SK-MEL-5 (cell line): ENCODE data around the gene CDKAL1. TPM values are rescaled to one million over a fixed set of nuclear protein-coding genes. Genes with fewer than 3 reads are reported as not detected.
A peak's percentile ranks its signal among the peaks of the same experiment; 100 is the strongest.
"Not testable (repeated sequence)": the region's sequence is repeated elsewhere in the genome, so short reads cannot be mapped to it uniquely, and the experiment has no call there.

Experiments
- DNase-seq: peaks from one replicate; pipeline ENCODE4 v3.0.0-alpha.2; 2016; ENCODE audit warnings: low read depth, low spot score
- in situ Hi-C: cut with HindIII; loops from 2 replicates; pipeline ENCODE4 v1.10.0; 2016; ENCODE audit warnings: low sequenced_read_pairs, high pct_unique_total_duplicates, low pct_unique_long_range_greater_than_20kb
- total RNA-seq: library from RNA; depleted of rRNA; stranded (reverse); fragments of >200 nt; shearing (Covaris generic); gene quantifications from 2 replicates; pipeline ENCODE4 v1.2.3, GENCODE V29; 2014

The CDKAL1 gene
- total RNA-seq, 1 experiment from 2014 or later, result 32.7 TPM

DNA sequence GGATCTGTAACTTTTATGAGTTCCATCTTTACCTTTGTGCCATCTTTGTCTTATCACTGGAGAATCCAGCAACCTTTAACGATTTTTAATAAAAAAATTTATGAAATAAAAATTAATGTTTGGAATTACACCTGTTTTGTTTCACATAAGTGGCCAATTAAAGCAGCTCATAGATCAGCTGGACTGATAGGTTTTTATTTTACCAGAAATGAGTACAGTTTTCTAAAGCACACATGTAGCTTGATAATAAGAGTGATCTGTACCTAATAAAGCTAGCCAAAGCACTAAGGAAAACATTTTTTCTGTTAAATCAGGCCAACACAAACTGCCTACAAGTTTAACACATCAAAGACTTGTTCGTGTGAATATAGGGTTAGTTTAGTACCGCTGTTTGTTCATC is 500.1 kb downstream of the CDKAL1 start:
- in situ Hi-C loops, result no loop called here
- no peak for DNase-seq

DNA sequence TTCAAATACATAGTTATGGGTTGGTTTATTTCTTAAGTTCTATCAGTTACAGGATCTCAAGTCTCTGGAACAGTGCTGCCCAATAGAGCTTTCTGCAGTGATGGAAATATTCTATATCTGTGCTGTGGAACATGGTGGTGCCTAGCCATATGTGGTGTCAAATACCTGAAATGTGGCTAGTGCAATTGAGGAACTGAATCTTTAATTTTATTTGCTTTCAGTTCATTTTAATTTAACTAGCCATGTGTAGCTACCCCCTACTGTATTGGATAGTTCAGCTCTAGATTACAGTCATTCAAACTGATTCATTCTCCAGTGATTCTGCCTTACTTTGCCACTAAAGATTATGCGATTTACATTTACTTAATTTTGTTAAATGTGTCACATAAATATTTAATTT is 503.2 kb downstream of the CDKAL1 start:
- no peak for DNase-seq

DNA sequence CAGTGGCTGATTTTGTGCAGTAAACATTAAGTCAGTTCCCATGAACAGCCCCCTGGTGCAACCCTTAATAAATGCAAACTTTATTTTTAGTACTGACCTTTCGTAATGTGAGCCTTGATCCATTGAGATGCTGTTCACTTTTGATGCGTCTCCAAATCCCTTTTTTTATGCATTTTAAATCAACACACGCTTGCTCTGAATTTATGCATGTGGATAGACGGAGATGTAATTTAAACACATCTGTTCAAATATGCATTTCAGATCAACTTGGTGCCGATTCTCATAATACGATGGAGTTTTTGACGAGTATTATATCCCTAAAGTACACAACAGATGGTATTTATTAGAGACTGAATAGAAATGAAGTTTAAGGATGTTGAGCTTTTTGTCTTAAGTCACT is 505.7 kb downstream of the CDKAL1 start:
- in situ Hi-C loops, result no loop called here
- no peak for DNase-seq

More for the DNA sequence above, 503.2 kb downstream of the CDKAL1 start:
- in situ Hi-C loops, result no loop called here

DNA sequence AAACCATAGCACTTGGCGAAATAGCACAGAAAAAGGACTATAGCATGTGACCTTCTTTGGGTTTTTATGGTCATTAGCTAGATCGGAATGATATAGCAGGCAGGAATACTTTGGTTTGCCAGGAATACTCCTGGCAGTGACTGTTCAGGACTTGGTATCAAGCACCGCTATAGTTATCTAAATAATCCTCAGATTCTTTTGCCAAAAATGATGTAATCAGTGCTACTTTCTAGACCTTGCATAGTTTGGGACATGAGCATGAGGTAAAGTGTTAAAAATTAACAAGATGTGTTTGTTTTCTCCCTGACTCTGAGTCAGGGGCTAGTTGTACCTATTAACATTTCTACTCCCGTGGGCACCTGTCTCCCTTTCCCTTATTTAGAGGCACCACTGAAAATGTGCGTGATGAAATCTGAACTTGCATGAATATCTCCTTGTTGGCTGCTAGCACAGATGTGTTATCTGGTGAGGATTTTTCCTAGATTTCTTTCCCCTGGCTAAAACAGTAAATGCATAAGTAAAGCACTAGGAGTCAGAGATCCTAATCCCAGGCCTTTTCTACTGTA is 511.0 kb downstream of the CDKAL1 start:
- in situ Hi-C loops, result no loop called here
- no peak for DNase-seq

DNA sequence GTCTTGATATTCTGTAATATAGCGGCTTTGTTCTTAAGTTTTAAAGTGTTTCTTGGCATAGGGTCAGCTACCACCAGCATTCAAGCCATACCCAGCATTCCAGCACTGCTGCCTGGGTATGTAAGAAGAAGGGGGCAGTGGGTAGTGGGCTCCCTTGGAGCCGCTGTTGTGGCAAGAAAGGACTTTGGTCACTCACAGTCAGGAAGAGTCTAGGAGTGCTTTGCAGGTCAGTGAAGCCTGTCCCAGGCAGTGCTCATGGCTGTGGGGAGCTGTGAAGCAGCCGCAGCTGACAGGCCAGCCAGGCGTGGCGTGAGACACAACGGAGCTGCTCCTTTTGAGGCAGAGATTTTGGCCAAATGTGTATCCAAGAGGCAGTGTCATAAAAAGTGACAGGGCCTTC is 512.0 kb downstream of the CDKAL1 start:
- no peak for DNase-seq
- in situ Hi-C loops, result no loop called here

DNA sequence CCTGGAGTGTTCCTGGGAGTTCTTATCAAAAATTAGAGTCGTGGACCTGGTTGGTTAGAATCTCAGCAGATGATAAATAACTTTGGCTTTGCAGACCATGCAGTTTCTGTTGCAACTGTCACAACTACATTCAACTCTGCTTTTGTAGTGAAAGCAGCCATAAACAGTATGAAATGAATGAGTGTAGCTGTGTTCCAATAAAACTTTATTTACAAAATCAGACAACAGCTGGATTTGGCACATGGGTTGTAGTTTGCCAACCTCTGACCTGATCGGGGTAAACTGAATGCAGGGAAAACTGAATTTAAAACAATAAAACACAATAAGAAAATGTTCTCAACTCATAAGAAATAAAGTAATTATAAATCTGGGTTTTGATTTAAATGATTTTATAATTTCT is 513.8 kb downstream of the CDKAL1 start:
- no peak for DNase-seq
- in situ Hi-C loops, result no loop called here

DNA sequence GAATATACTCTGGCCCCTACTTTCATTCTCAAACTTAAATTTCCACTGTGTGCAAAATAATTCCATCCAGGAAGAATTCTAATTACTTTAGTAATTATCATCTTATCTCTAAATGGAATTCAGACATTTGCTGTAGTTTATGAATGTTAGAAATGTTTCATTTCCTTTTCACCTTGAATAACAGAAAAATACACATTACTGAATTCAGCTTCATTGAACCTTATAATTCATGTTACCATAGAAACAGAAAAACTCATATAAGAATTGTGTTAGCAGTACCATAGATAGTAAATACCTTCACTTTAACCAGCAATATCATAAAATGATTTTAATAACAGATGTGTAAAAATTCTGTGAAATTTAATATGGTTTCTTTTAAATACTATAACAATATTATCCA is 514.9 kb downstream of the CDKAL1 start:
- in situ Hi-C loops, result no loop called here

DNA sequence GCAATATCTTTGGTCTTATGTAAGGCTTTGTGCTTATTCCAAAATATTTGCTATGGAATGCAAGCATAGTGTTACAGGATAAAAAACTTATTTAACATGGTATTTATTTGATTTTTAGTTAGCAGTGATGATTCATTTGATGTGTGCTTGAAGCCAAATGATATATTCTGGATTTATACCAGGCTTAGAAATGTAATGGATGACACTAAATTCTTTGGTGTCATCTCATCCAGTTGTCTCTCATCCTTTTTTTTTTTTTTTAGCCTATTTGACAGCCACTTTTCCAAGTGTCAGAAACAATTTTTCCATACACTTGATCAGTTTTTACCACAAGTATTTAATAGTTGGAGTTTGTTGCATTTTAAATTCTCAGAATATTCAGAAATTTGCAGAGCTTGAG is 515.3 kb downstream of the CDKAL1 start:
- in situ Hi-C loops, result no loop called here
- no peak for DNase-seq

More for the DNA sequence above, 514.9 kb downstream of the CDKAL1 start:
- DNase-seq, result no peak

DNA sequence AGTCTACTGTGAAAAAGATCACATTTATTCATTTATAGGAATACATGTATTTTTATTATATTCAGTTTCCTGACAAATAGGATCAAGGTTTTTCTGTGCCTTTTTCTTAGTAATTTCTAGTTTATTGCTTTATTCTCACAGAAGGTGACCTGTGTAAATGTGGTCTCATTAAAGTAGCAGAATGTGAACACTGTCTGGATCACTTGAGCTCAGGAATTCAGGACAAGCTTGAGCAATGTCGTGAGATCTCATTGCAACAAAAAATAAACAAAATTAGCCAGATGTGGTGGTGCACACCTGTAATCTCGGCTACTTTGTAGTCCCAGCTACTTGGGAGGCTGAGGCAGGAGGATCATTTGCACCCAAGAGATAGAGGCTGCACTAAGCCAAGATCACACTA is 516.7 kb downstream of the CDKAL1 start:
- in situ Hi-C loops, result no loop called here
- no peak for DNase-seq

DNA sequence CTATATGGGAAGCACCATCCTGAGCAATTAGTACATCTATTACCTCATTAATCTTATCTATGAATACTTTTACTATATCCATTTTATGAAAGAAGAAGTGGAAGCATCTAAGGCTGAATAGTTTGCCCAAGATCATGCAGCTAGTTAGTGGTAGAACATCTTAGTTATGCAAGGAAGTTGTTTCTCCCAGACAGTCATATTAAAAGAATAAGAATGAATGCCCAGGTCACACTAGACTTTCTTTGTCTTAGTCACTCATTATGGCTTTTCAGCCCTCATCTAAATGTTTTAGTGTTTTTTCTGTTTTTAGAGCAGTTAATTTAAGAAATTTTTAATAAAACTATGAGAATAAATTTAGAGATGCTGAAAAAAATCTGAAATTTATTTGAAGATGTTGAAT is 517.5 kb downstream of the CDKAL1 start:
- no peak for DNase-seq
- in situ Hi-C loops, result no loop called here

DNA sequence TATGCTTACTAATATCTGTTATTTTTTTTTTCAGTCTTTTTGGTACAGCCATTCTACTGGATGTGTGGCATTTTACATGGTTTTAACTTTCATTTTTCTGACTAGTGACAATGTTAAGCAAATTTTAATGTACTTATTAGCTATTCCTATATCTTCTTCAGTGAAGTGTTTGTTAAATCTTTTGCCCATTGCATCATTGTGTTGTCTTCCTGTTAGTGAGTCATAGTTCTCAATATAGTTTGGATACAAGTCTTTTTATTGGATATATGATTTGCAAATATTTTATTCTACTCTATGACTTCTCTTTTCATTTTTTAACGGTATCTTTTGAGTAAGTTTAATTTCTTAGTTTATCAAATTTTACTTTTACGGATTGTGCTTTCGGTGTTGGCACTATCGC is 519.4 kb downstream of the CDKAL1 start:
- in situ Hi-C loops, result no loop called here
- no peak for DNase-seq

DNA sequence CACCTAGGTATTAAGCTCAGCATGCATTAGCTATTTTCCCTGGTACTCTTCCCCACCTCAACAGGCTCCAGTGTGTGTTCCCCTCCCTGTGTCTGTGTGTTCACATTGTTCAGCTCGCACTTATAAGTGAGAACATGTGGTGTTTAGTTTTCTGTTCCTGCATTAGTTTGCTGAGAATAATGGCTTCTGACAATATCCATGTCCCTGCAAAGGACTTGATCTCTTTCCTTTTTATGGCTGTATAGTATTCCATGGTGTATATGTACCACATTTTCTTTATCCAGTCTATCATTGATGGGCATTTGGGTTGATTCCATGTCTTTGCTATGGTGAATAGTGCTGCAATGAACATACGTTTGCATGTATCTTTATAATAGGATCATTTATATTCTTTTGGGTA is 521.2 kb downstream of the CDKAL1 start:
- DNase-seq, in situ Hi-C loops: not testable (repeated sequence)

DNA sequence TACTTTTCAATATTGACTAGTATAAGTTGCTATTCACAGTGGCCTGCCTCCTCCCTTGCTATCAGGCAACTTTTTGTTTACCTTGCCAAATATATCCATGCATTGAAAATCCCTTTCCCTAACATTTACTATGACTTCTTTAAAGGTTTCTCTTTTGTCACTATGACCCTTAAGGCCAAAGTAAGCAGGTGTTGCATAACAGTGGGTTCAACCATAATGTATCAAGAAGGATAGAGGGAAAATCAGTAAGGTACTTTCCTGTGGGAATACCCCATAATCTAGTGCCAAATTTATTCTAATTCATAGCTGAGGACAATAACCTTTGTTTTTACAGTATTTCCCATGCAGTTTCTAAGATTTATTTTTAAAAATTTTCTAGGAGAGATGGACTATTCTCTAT is 527.6 kb downstream of the CDKAL1 start:
- no peak for DNase-seq
- in situ Hi-C loops, result no loop called here

DNA sequence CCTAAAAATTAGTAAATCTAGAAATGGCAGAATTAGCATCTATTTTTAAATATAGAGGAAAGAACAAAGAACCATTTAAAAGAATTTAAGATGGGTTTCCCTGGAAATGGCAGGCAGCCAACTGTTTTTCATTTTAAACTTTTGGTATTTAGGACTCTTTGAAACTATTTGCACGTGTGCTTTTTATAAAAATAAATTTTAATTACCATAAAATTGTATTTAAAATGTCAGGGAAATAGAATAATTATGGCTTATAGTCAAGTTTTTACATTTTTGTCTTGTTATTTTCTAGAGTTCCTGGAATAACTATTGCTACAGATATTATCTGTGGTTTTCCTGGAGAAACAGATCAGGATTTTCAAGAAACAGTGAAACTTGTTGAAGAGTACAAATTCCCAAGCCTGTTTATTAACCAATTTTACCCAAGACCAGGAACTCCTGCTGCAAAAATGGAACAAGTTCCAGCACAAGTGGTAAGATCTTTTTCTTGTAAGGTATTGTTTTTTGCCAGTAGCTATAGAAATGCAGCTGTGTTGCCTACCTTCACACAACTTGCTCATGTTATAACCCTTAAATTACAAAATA is 530.6 kb downstream of the CDKAL1 start:
- in situ Hi-C loops, result no loop called here
- peak; percentile 12 for DNase-seq

DNA sequence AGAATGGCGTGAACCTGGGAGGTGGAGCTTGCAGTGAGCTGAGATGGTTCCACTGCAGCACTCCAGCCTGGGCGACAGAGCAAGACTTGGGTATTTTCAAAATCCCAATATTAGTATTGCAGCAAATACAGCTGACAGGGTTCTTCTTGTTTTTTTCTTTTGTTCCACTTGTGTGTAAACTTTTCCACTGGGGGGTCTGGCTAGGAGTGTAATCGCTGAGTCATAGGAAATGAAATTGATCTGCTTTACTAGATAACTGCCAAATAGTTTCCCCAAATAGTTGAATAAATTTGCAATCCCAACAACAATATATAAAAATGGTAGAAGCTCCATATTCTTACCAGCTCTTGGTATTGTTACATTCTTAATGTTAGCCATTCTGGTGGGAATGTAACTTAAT is 533.3 kb downstream of the CDKAL1 start:
- in situ Hi-C loops, result no loop called here
- DNase-seq, result no peak

DNA sequence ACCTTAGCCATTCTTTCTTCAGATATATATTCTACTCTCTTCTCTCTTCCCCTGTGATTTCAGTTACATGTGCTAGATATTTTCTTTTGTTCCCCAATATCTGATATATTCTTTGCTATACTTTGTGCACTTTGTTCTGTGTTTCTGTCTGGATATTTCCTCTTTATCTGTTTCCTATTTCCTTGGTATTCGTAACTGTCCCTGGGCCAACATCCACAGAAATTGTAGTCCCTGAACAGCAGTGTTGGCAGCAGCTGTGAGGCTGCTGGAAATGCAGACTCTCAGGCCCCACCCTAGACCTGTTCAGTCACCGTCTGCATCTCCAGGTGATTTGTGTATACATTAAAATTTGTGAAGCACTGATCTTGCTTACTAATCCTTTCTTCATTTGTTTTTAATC is 536.4 kb downstream of the CDKAL1 start:
- DNase-seq, result no peak
- in situ Hi-C loops, result no loop called here

DNA sequence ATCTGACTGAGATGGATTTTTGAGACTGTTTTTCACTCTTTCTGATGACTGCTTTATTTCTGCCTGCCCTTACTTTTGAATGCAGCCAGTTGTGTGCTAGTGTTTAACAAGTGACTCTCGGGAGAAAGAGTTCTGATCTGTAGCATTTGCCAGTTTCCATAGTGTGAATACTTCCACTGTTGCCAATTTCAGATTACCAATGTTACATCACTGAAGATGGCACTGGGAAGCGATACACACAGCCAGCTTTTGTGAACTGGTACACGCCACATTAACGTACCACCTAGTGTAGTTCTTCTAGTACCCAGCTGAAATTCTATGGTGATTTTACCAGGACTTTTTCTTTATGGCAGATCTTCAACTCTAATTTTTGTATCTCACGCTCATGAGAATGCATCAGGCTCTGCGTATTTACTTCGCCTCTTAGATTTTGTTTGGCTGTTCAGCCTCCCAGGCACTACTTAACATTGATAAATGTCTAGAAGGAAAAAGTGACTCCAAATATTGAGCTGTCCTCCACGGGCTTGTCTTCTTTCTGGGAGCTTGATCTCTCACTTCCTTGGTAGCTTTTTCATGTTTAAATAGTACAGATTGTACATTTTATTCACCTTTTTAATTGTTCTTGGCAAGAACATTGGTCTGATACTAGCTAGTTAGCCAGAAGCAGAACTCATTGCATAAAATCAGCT is 537.7 kb downstream of the CDKAL1 start:
- in situ Hi-C loops, result no loop called here
- no peak for DNase-seq

DNA sequence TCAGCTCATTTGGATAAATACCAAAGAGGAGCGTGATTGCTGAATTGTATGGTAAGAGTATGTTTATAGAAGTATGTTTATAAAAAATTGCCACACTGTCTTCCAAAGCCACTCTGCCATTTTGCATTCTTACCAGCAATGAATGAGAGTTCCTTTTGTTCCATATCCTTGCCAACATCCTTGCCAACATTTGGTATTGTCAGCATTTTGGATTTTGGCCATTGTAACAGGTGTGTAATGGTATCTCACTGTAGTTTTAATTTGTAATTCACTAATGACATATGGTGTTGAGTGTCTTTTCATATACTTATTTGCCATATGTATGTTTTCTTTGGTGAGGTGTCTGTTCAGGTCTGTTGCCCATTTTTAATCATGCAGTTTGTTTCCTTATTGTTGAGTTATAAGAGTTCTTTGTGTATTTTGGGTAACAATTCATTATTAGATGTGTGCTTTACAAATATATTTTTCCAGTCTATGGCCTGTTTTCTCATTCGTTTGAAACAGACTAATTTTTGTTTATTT is 539.1 kb downstream of the CDKAL1 start:
- no peak for DNase-seq
- in situ Hi-C loops, result no loop called here

DNA sequence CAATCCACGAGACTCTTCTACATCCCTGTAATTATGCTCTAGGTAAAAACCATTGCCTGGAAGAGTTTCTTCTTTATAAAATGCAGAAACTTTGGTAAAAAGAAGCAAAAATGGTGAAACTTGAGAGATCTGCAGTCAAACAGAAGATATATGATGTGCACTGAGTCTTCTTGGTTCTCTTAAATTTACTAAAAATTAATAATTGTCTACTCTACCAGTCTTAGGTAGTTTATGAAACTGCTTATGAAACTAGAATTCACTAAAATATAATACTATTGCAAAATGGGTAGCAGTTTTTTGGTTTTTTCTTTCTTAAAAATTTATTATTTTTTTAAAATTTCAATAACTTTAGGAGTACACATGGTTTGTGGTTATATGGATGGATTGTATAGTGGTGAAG is 540.2 kb downstream of the CDKAL1 start:
- DNase-seq, result no peak
- in situ Hi-C loops, result no loop called here
